HG03045 (cell line): ENCODE data around the gene RAPGEF4.

Source experiments
- ATAC-seq: cut with Tn5 transposase; IDR thresholded peaks from one replicate; pipeline ENCODE4 v1.9.1; 2021; ENCODE audit warnings: mild to moderate bottlenecking, moderate library complexity; ENCODE audit not compliant: unreplicated experiment

RAPGEF4 gene

GRCh38 chr2:172928756-172929155 is 193.1 kb downstream of the RAPGEF4 start:
- ATAC-seq = no peak

- no peak for ATAC-seq
These were observed 194.0 kb downstream of the RAPGEF4 start for GRCh38 chr2:172929644-172930043.

GRCh38 chr2:172930871-172931255 is 195.2 kb downstream of the RAPGEF4 start:
- no peak for ATAC-seq

- ATAC-seq = no peak
These were observed 195.7 kb downstream of the RAPGEF4 start for GRCh38 chr2:172931256-172931894.

- no peak for ATAC-seq
These were observed 196.4 kb downstream of the RAPGEF4 start for GRCh38 chr2:172931918-172932520.

GRCh38 chr2:172937884-172938712 is 202.5 kb downstream of the RAPGEF4 start:
- ATAC-seq = no peak

- no peak for ATAC-seq
These were observed 203.2 kb downstream of the RAPGEF4 start for GRCh38 chr2:172938713-172939375.

- no peak for ATAC-seq
These were observed 207.9 kb downstream of the RAPGEF4 start for GRCh38 chr2:172943539-172943938.

GRCh38 chr2:172944022-172944793 is 208.6 kb downstream of the RAPGEF4 start:
- no peak for ATAC-seq

GRCh38 chr2:172944794-172945509 is 209.3 kb downstream of the RAPGEF4 start:
- ATAC-seq = no peak

GRCh38 chr2:172945510-172945850 is 209.8 kb downstream of the RAPGEF4 start:
- no peak for ATAC-seq

GRCh38 chr2:172947461-172948153 is 212.0 kb downstream of the RAPGEF4 start:
- ATAC-seq = no peak

GRCh38 chr2:172949522-172949921 is 213.9 kb downstream of the RAPGEF4 start:
- no peak for ATAC-seq

- ATAC-seq = no peak
These were observed 214.9 kb downstream of the RAPGEF4 start for GRCh38 chr2:172950565-172950964.

GRCh38 chr2:172951554-172951953 is 215.9 kb downstream of the RAPGEF4 start:
- ATAC-seq = no peak

GRCh38 chr2:172953411-172953810 is 217.8 kb downstream of the RAPGEF4 start:
- ATAC-seq = no peak

- no peak for ATAC-seq
These were observed 218.6 kb downstream of the RAPGEF4 start for GRCh38 chr2:172953970-172954852.

- ATAC-seq = no peak
These were observed 219.9 kb downstream of the RAPGEF4 start for GRCh38 chr2:172955587-172955986.

- no peak for ATAC-seq
These were observed 222.1 kb downstream of the RAPGEF4 start for GRCh38 chr2:172957734-172958133.
